ENCODE measurements around the gene TSPAN5. TPM values are rescaled to one million over a fixed set of nuclear protein-coding genes. Genes with fewer than 3 reads are reported as not detected.

Gene TSPAN5
- total RNA-seq, 1 donor from 2014 or later: 1.6 TPM

- Mint-ChIP-seq H3K27ac (no peak overlapping the region), H3K4me1 (no peaks in the 10 kb centered on the region), H3K27me3 (no peaks in the 10 kb centered on the region), H3K9me3 (no peaks in the 10 kb centered on the region), H3K36me3 (ENCODE audit: low read depth) (no peaks in the 10 kb centered on the region), H3K4me3 (no peak overlapping the region)
- ATAC-seq (ENCODE audit: low read depth): no peak
- ChIA-PET CTCF (no interaction called here), POLR2A (no interaction called here)
- TF ChIP-seq CTCF (IDR thresholded peaks at IDR 0.05): no peak
- no peak for DNase-seq
- intact Hi-C loops (cut with micrococcal nuclease): no loop called here
Observed at GRCh38 chr4:98544818-98545414, 113.5 kb downstream of the TSPAN5 start.

GRCh38 chr4:98544141-98544817 lies 114.1 kb downstream of the TSPAN5 start:
- Mint-ChIP-seq H3K36me3 (ENCODE audit: low read depth) (no peaks in the 10 kb centered on the region), H3K27me3 (no peaks in the 10 kb centered on the region), H3K4me3 (no peak overlapping the region), H3K27ac (no peak overlapping the region), H3K9me3 (no peaks in the 10 kb centered on the region), H3K4me1 (no peaks in the 10 kb centered on the region)
- no peak for TF ChIP-seq CTCF (IDR thresholded peaks at IDR 0.05)
- POLR2A ChIA-PET: no interaction called here
- CTCF ChIA-PET: no interaction called here
- intact Hi-C loops (cut with micrococcal nuclease): no loop called here
- ATAC-seq (ENCODE audit: low read depth): no peak
- DNase-seq: no peak

- CTCF ChIA-PET: no interaction called here
- H3K27me3 Mint-ChIP-seq: no peaks in the 10 kb centered on the region
- ATAC-seq (ENCODE audit: low read depth): no peak
- no peak for TF ChIP-seq CTCF (IDR thresholded peaks at IDR 0.05)
- H3K27ac Mint-ChIP-seq: no peak overlapping the region
- intact Hi-C loops (cut with micrococcal nuclease): no loop called here
- H3K4me1 Mint-ChIP-seq: no peaks in the 10 kb centered on the region
- POLR2A ChIA-PET: no interaction called here
- no peaks in the 10 kb centered on the region for H3K36me3 Mint-ChIP-seq (ENCODE audit: low read depth)
- no peaks in the 10 kb centered on the region for H3K9me3 Mint-ChIP-seq
- H3K4me3 Mint-ChIP-seq: no peak overlapping the region
- DNase-seq: no peak
Observed at GRCh38 chr4:98542011-98542410, 116.4 kb downstream of the TSPAN5 start.

DNA sequence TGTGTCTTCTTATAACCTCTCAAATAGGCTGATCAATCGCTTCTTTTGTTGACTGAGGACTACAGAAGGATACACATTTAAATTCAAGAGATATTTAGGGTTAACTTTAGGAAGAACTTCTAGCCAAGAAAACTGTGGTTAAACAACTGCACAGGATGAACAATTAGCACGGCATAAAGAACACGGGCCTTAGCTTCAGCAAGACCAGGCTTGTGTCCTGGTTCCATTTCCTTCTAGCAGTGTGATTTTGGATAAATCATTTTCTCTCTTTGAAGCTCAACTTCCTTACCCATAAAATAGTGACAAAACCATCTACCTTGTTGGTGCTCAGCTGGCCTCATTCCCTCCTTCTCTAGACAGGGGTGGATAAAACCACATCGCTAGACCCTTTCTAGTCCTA lies 117.6 kb downstream of the TSPAN5 start:
- TF ChIP-seq CTCF (IDR thresholded peaks at IDR 0.05): no peak
- H3K4me3 Mint-ChIP-seq: no peak overlapping the region
- H3K4me1 Mint-ChIP-seq: no peaks in the 10 kb centered on the region
- intact Hi-C loops (cut with micrococcal nuclease): no loop called here
- H3K27me3 Mint-ChIP-seq: no peaks in the 10 kb centered on the region
- ATAC-seq (ENCODE audit: low read depth) (no peak), DNase-seq (no peak)
- no peaks in the 10 kb centered on the region for H3K36me3 Mint-ChIP-seq (ENCODE audit: low read depth)
- no peak overlapping the region for H3K27ac Mint-ChIP-seq
- CTCF ChIA-PET: no interaction called here
- POLR2A ChIA-PET: no interaction called here
- H3K9me3 Mint-ChIP-seq: no peaks in the 10 kb centered on the region

DNA sequence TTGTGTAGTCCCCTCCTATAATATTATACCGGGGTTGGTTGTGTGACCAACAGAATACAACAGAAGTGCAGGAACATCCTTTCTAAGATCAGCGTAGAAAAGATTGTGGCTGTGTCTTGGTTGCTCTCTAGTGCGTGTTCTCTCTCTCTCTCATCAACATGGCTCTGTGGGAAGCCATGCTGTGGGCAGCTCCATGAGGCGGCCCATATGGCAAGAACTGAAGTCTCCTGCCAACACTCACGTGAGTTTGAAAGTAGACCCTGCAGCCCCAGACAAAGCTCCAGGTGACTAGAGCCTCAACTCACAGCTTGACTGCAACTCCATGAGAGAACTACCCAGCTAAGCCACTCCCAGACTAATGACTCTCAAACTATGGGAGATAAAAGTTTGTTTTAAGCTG lies 118.7 kb downstream of the TSPAN5 start:
- CTCF ChIA-PET: no interaction called here
- intact Hi-C loops (cut with micrococcal nuclease): no loop called here
- H3K4me1 Mint-ChIP-seq: no peaks in the 10 kb centered on the region
- H3K27me3 Mint-ChIP-seq: no peaks in the 10 kb centered on the region
- TF ChIP-seq CTCF (IDR thresholded peaks at IDR 0.05): no peak
- no peak for DNase-seq
- no peak overlapping the region for H3K27ac Mint-ChIP-seq
- H3K9me3 Mint-ChIP-seq: no peaks in the 10 kb centered on the region
- no peaks in the 10 kb centered on the region for H3K36me3 Mint-ChIP-seq (ENCODE audit: low read depth)
- ATAC-seq (ENCODE audit: low read depth): no peak
- POLR2A ChIA-PET: no interaction called here
- no peak overlapping the region for H3K4me3 Mint-ChIP-seq
